CD14-positive monocyte (primary cell): ENCODE results near the gene CCDC33. TPM values are rescaled to one million over a fixed set of nuclear protein-coding genes. Genes with fewer than 3 reads are reported as not detected.

ENCODE experiments used
- DNase-seq, 3 donors: peaks; one replicate each; pipeline ENCODE4 v3.0.0-alpha.2; 2011 to 2022
- H2AFZ ChIP-seq: 2 replicates; pipeline ENCODE4 v1.6.0; 2012; ENCODE audit warnings: mild to moderate bottlenecking, low read depth, low read length, inconsistent platforms; ENCODE audit not compliant: insufficient read depth, poor library complexity, severe bottlenecking
- H3K27ac ChIP-seq, 2 donors: 1 replicate in 1 of 2; 2 replicates in 1 of 2; pipeline ENCODE4 v1.5.1; 2012 to 2013; ENCODE audit warnings: low read length in 2 of 2, control low read depth in 1 of 2, inconsistent platforms in 1 of 2, low read depth in 1 of 2, mild to moderate bottlenecking in 1 of 2
- H3K27me3 ChIP-seq, 2 donors: one replicate each; pipeline versions ENCODE4 v1.6.0 to v1.6.1; 2011 to 2013; ENCODE audit warnings: low read length in 2 of 2; ENCODE audit not compliant: control insufficient read depth in 2 of 2, insufficient read depth in 2 of 2
- H3K36me3 ChIP-seq, 2 donors: replicated peaks in 1 of 2; 1 replicate in 1 of 2; 2 replicates in 1 of 2; pipeline versions ENCODE4 v1.5.1 to v1.6.1; 2012 to 2013; ENCODE audit warnings: low read length in 2 of 2, control low read depth in 1 of 2, inconsistent platforms in 1 of 2, mild to moderate bottlenecking in 1 of 2; ENCODE audit not compliant: insufficient read depth in 2 of 2, control insufficient read depth in 1 of 2
- H3K4me1 ChIP-seq, 2 donors: 1 replicate in 1 of 2; 2 replicates in 1 of 2; pipeline versions ENCODE4 v1.5.1 to v1.6.1; 2012 to 2013; ENCODE audit warnings: low read length in 2 of 2, control low read depth in 1 of 2, inconsistent platforms in 1 of 2, mild to moderate bottlenecking in 1 of 2, moderate library complexity in 1 of 2; ENCODE audit not compliant: insufficient read depth in 2 of 2, control insufficient read depth in 1 of 2
- H3K4me2 ChIP-seq: replicated peaks from 2 replicates; pipeline ENCODE3; 2012; ENCODE audit warnings: low read length, moderate library complexity, mild to moderate bottlenecking; ENCODE audit not compliant: poor library complexity, severe bottlenecking; ENCODE audit errors: extremely low read depth
- H3K4me3 ChIP-seq, 3 experiments: fragments of 200-600 bp in 1 of 3; sonication (generic) in 1 of 3; replicated peaks in 1 of 3; 1 replicate in 2 of 3; 2 replicates in 1 of 3; pipeline ENCODE4 v1.5.1; 2011 to 2013; ENCODE audit warnings: low read length in 3 of 3, mild to moderate bottlenecking in 3 of 3, control low read depth in 2 of 3, low read depth in 2 of 3, inconsistent platforms in 1 of 3, moderate library complexity in 1 of 3
- H3K79me2 ChIP-seq: 2 replicates; pipeline ENCODE4 v1.6.0; 2012; ENCODE audit warnings: mild to moderate bottlenecking, control low read depth, inconsistent platforms, low read length, moderate library complexity; ENCODE audit not compliant: insufficient read depth
- H3K9ac ChIP-seq: 2 replicates; pipeline ENCODE4 v1.6.0; 2017; ENCODE audit warnings: low read length, mild to moderate bottlenecking; ENCODE audit not compliant: insufficient read depth, poor library complexity, severe bottlenecking
- H3K9me3 ChIP-seq, 2 donors: replicated peaks in 1 of 2; 1 replicate in 1 of 2; 2 replicates in 1 of 2; pipeline versions ENCODE4 v1.5.1 to v1.6.1; 2012 to 2013; ENCODE audit warnings: low read length in 2 of 2, control low read depth in 1 of 2; ENCODE audit not compliant: control insufficient read depth in 1 of 2, insufficient read depth in 1 of 2
- H4K20me1 ChIP-seq: 2 replicates; pipeline ENCODE4 v1.6.0; 2012; ENCODE audit warnings: mild to moderate bottlenecking, low read length, control low read depth, moderate library complexity; ENCODE audit not compliant: insufficient read depth
- H3K27ac Mint-ChIP-seq, 7 donors: one replicate each; pipeline ENCODE4 v1.8.0; 2020; ENCODE audit warnings: mild to moderate bottlenecking in 7 of 7, mixed read lengths in 7 of 7, moderate library complexity in 6 of 7, inconsistent platforms in 2 of 7
- H3K27me3 Mint-ChIP-seq, 3 donors: one replicate each; pipeline ENCODE4 v1.8.0; 2021 to 2022; ENCODE audit warnings: low read depth in 3 of 3, mild to moderate bottlenecking in 3 of 3, mixed read lengths in 3 of 3, moderate library complexity in 3 of 3, inconsistent platforms in 1 of 3
- H3K36me3 Mint-ChIP-seq, 2 donors: one replicate each; pipeline ENCODE4 v1.8.0; 2020; ENCODE audit warnings: mixed read lengths in 2 of 2, inconsistent platforms in 1 of 2, mild to moderate bottlenecking in 1 of 2
- H3K4me1 Mint-ChIP-seq: one replicate; pipeline ENCODE4 v1.8.0; 2020; ENCODE audit warnings: mild to moderate bottlenecking, mixed read lengths
- H3K4me3 Mint-ChIP-seq, 2 donors: one replicate each; pipeline ENCODE4 v1.8.0; 2020; ENCODE audit warnings: mild to moderate bottlenecking in 2 of 2, mixed read lengths in 2 of 2, moderate library complexity in 1 of 2
- H3K9me3 Mint-ChIP-seq, 7 donors: one replicate each; pipeline ENCODE4 v1.8.0; 2020 to 2022; ENCODE audit warnings: mixed read lengths in 7 of 7, mild to moderate bottlenecking in 6 of 7, moderate library complexity in 6 of 7, inconsistent platforms in 2 of 7
- WGBS: methylation state at CpG from one replicate; pipeline ENCODE4 v1.1.5; 2013; ENCODE audit warnings: missing lambda C conversion rate; ENCODE audit not compliant: insufficient coverage; 5-methylcytosine and 5-hydroxymethylcytosine counted together
- intact Hi-C, 2 donors: fragments of 100-400 bp; cut with micrococcal nuclease; formaldehyde crosslinking; loops; one replicate each; pipeline versions ENCODE4 v1.15.0 to v1.15.1; 2023
- polyA plus RNA-seq, 3 donors: library from polyadenylated mRNA; depleted of rRNA in 1 of 3; unstranded in 2 of 3; stranded (reverse) in 1 of 3; fragments of 300-500 nt in 2 of 3; fragments of >200 nt in 1 of 3; fragmentation: Illumina TruSeq in 2 of 3; gene quantifications; 1 replicate in 2 of 3; 2 replicates in 1 of 3; pipeline ENCODE4 v1.2.3, GENCODE V29; 2012 to 2021
- TF ChIP-seq, protein P1 (sequence below): fragments of 200-600 bp; IDR thresholded peaks from one replicate; pipeline ENCODE4 v1.8.0; 2022; ENCODE audit warnings: antibody characterized with exemption, mild to moderate bottlenecking

CCDC33 gene
- polyA plus RNA-seq, 3 donors, result not detected

GRCh38 chr15:74197176-74197965 is 38.8 kb upstream of the CCDC33 start:
- no peak overlapping the region for H3K4me3 Mint-ChIP-seq
- DNase-seq, result no peak
- H3K79me2 ChIP-seq, result no peaks in the 10 kb centered on the region
- H2AFZ ChIP-seq, result no peak overlapping the region
- intact Hi-C loops, result no loop called here
- H3K9me3 ChIP-seq, result no peaks in the 10 kb centered on the region
- H3K4me3 ChIP-seq, result no peak overlapping the region
- H3K36me3 Mint-ChIP-seq, result no peaks in the 10 kb centered on the region
- H3K36me3 ChIP-seq, result no peaks in the 10 kb centered on the region
- H3K9ac ChIP-seq, result no peak overlapping the region
- H3K27me3 Mint-ChIP-seq, result peaks cover 0 to 3% (median 3%) of the 10 kb centered on the region in 3 donors
- H3K4me1 ChIP-seq, result peaks cover 6% of the 10 kb centered on the region in 2 donors
- no peaks in the 10 kb centered on the region for H4K20me1 ChIP-seq
- H3K4me1 Mint-ChIP-seq, result peaks cover 5% of the 10 kb centered on the region
- TF ChIP-seq, protein P1, sequence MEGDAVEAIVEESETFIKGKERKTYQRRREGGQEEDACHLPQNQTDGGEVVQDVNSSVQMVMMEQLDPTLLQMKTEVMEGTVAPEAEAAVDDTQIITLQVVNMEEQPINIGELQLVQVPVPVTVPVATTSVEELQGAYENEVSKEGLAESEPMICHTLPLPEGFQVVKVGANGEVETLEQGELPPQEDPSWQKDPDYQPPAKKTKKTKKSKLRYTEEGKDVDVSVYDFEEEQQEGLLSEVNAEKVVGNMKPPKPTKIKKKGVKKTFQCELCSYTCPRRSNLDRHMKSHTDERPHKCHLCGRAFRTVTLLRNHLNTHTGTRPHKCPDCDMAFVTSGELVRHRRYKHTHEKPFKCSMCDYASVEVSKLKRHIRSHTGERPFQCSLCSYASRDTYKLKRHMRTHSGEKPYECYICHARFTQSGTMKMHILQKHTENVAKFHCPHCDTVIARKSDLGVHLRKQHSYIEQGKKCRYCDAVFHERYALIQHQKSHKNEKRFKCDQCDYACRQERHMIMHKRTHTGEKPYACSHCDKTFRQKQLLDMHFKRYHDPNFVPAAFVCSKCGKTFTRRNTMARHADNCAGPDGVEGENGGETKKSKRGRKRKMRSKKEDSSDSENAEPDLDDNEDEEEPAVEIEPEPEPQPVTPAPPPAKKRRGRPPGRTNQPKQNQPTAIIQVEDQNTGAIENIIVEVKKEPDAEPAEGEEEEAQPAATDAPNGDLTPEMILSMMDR, result no peak
- no peak overlapping the region for H3K4me2 ChIP-seq
- H3K9me3 Mint-ChIP-seq, result no peaks in the 10 kb centered on the region
- no peaks in the 10 kb centered on the region for H3K27me3 ChIP-seq
- no peak overlapping the region for H3K27ac Mint-ChIP-seq
- H3K27ac ChIP-seq, result no peak overlapping the region
- WGBS, result 100% methylated on average over 4 of the region's 9 CpGs

DNA sequence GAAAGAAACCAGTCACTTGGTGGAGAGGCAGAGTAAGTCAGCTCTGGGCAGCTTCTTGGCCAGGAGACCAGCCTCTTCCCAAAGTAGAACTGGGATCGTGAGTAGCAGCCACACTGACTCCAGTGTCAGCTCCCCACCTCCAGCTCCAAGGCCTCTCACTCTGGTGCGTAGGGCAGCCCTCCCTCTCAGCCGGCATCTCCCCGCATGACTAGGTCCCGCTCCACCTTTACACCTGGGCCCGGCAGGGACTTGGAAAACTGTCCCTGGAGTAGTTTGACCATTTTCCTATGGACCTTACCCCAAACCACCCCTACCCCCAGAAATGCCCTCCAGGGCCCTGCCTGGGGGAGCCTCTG is 36.9 kb upstream of the CCDC33 start:
- Mint-ChIP-seq H3K27ac (no peak overlapping the region), H3K4me1 (peaks cover 5% of the 10 kb centered on the region), H3K4me3 (no peak overlapping the region), H3K9me3 (no peaks in the 10 kb centered on the region), H3K36me3 (no peaks in the 10 kb centered on the region), H3K27me3 (peaks cover 5 to 6% (median 5%) of the 10 kb centered on the region in 3 donors)
- no peak overlapping the region for H3K9ac ChIP-seq
- 91% methylated on average over 4 of the region's 6 CpGs for WGBS
- no peak overlapping the region for H3K27ac ChIP-seq
- H3K4me3 ChIP-seq, result no peak overlapping the region
- no peak for DNase-seq
- TF ChIP-seq, protein P1, result no peak
- no peaks in the 10 kb centered on the region for H3K79me2 ChIP-seq
- H4K20me1 ChIP-seq, result no peaks in the 10 kb centered on the region
- H3K4me1 ChIP-seq, result peaks cover 6% of the 10 kb centered on the region in 2 donors
- H3K9me3 ChIP-seq, result no peaks in the 10 kb centered on the region
- H3K4me2 ChIP-seq, result no peak overlapping the region
- no peaks in the 10 kb centered on the region for H3K27me3 ChIP-seq
- no peaks in the 10 kb centered on the region for H3K36me3 ChIP-seq
- H2AFZ ChIP-seq, result no peak overlapping the region
- intact Hi-C loops, result no loop called here
